Activated CD4-positive, alpha-beta T cell treated with anti-CD3 and anti-CD28 coated beads, Interleukin-10, Interleukin-2, amounts not matched to agents 100 ng/mL and 50 ng/mL, durations not matched to agents 16 hours and 8 hours (primary cell): ENCODE data around the gene USP46.

Experiments
- DNase-seq: peaks from one replicate; pipeline ENCODE4 v3.0.0-alpha.2; 2020

The USP46 gene

DNA sequence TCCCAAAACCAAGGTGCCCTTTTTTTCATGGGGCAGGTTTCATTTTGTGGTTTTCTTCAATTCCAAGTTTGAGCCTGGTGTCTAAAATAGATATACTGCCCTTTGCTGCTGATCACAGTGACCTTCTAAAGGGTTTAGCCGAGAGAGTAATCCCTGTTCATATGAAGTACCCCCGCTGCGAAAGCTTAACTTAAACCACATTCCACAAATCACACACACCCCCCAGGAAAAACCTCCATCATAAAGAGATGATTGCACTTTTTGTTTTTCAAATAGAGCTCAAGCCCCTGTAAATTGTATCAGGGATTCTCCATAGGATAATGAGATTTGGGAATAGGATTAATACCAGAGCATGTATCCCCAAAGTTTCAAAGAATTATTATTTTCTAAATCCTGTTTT, 90.8 kb downstream of the USP46 start:
- no peak for DNase-seq

GRCh38 chr4:52566136-52567031, 92.7 kb downstream of the USP46 start:
- DNase-seq, result no peak

DNA sequence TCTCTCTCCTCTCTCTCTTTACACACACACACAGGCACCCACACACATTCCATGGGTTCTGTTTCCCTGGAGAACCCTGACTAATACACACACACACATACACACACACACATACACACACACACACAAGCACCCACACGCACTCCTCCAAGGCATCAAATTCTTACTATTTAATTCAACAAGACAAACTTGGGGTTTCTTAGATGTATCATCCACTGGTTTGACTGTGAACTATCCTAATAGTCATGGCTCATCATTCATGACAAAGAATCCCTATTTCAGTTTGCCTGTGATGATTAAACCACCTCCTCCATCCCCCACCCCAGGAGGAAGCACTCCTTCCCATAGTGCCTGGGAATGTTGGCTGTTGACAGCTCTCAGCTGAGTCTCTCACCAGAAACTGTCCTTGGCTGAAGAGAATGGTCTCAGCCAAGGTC, 98.2 kb downstream of the USP46 start:
- DNase-seq, result no peak

GRCh38 chr4:52555356-52555716, 103.8 kb downstream of the USP46 start:
- no peak for DNase-seq

DNA sequence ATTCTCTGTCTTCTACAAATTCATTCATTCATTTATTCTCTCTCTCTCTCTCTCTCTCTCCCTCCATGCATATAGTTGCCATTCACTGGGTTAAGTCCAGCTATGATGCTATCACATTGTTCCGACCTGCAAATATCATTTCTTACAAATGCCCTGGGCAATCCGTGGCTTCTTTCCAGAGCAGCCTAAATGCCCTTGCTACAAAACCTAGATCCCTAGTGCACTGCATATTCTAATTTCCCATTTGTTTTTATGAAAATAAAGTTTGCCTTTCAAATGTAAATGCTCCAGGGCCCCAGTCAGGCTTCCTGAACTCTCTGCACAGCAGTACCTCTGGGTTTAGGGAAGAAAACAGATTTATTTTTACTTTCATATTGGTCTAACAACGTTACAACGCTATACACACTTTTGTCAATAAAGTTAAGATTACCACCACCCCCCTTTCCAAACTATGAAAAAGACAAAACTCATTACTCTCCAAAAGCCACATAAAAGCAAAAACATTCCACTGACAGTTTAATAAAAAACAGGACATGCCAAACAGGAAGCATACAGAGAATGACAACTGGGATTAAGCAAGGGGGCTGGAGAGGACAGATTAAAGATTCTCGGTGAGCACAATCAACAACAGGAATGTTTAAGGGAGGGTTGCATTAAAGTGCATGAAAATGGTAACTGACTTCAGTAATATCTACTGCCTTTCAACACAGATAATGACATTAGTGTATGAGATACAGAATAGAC, 104.3 kb downstream of the USP46 start:
- DNase-seq, result no peak

GRCh38 chr4:52552778-52553177, 106.3 kb downstream of the USP46 start:
- no peak for DNase-seq

DNA sequence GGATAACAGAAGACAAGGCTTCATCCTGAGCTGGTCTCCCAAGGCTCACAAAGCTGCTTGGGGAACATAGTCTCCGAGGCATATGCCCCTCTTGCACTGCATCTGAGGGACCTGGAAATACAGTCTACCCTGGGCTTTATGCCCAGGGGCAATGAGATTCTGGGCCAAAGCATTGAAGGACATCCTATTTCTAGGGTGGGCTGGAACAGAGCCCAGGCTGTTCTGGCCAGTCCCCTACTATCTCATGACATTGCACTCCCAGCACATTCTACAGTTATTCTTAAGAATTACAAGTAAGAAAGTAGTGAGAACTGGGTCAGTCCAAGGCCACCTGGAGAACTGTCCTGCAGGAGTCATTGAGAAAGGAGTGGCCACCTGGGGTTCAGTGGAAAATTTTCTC, 107.6 kb downstream of the USP46 start:
- no peak for DNase-seq

- DNase-seq, result no peak
Observed at GRCh38 chr4:52550186-52550585, 108.9 kb downstream of the USP46 start.

DNA sequence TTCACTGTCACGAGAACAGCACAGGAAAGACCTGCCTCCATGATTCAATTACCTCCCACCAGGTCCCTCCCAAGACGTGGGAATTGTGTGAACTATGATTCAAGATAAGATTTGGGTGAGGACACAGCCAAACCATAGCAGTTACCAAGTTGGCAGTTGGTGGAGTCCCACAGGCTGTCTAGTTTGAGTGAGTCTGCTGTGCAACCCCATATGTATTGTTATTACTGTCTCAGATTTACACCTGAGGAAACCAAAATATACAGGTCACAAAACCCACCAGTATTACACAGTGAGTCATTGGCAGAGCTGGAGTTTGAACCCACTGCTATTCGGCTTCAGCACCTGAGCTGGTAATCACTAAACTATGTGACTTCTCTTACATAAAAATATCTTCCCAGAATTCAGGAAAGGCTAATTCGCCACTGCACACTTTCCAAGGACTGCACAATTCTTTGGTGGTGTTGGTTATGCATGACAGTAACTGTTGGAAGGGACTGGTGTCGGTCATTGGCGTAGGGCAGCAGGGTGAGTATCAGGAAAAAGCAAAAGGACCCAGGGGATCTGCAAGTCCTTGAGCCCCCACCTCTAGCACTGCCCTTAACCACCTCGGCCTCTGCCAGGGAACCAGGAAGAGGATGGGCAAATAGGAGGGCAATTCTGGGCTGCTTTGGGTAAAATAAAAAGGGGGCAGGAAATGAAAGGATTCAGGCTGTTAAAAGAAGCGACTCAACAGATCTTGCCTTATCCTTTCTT, 110.1 kb downstream of the USP46 start:
- DNase-seq, result no peak

DNA sequence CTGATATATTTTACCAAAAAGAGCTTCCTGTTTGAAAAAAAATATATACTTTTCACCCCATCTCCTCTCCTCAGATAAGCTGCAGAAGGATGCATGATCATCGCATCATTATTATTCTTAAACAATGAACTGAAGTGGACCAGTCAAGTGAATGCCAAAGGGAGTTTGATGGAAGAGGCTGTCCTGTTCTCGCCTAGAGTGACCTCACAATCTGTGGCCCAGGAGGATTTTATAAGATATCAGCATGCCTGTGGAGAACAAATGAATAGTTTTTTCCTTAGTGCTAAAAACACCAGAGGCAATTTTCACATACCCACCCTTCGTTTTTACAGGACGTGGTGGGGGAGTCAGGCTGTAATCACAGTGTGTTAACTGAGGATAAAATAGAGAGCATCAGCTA, 112.7 kb downstream of the USP46 start:
- DNase-seq, result no peak

GRCh38 chr4:52545099-52546069, 113.7 kb downstream of the USP46 start:
- DNase-seq, result peak; percentile 58
